Prostate gland (tissue), 2 donors: ENCODE measurements around the gene NSUN6.

Source experiments
- CTCF ChIP-seq, 4 experiments: fragments of 200-600 bp in 2 of 4; fragments of 450-650 bp in 2 of 4; sonication (generic) in 2 of 4; IDR thresholded peaks; 1 replicate in 3 of 4; 2 replicates in 1 of 4; pipeline ENCODE4 v1.5.1; 2016 to 2019; ENCODE audit warnings: antibody characterized with exemption in 4 of 4, mild to moderate bottlenecking in 2 of 4, moderate library complexity in 2 of 4
- POLR2A ChIP-seq: fragments of 450-650 bp; IDR thresholded peaks from one replicate; pipeline ENCODE4 v1.6.1; 2016; ENCODE audit warnings: antibody characterized with exemption, mild to moderate bottlenecking

GRCh38 chr10:18583575-18584270 lies 67.7 kb downstream of the NSUN6 start:
- TF ChIP-seq CTCF (IDR thresholded peaks at IDR 0.05) (peak in 2 of 4 experiments; percentile 12 to 14), POLR2A (no peak)
